ENCODE data around the gene MBP. TPM values are rescaled to one million over a fixed set of nuclear protein-coding genes. Genes with fewer than 3 reads are reported as not detected.

MBP gene
- polyA plus RNA-seq, 1 experiment, result 2.1 TPM

DNA sequence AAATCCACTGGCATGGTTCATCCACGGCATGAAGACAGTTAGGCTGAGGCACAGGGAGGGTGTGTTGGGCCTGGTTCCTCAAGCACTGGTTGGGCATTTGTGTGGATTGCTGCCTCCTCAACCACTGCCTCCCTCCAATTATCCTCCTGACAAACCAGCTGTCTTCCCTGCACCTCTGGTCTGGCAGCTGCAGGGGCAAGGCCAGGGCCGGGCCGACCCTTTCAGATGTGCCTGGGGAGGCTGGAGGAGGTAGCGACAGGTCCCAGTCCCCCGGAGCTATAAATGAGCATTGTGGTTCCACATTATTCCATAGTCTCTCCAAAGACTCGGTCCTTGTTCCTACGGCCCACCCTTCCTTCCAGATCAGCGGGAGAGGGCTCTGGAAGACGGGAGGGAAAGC is 86.2 kb downstream of the MBP start:
- ChIA-PET POLR2A (no interaction called here), CTCF (interaction anchor here (1.1 to 2.2 kb wide), 6 partner anchors 9 to 245 kb away, joined by 3 to 10 read pairs (median 4); no protein-coding TSS in a partner anchor)
- no peak for DNase-seq (ENCODE audit: low read depth)
- Histone ChIP-seq H3K27me3 (ENCODE audit: control insufficient read depth, insufficient read depth, low read length) (peaks cover 2% of the 10 kb centered on the region; the same call in 1 of the 2 replicates), H3K36me3 (ENCODE audit: control insufficient read depth, insufficient read depth, low read length) (no peaks in the 10 kb centered on the region), H3K4me3 (ENCODE audit: low read depth, low read length) (no peak overlapping the region)
- TF ChIP-seq, protein P1, sequence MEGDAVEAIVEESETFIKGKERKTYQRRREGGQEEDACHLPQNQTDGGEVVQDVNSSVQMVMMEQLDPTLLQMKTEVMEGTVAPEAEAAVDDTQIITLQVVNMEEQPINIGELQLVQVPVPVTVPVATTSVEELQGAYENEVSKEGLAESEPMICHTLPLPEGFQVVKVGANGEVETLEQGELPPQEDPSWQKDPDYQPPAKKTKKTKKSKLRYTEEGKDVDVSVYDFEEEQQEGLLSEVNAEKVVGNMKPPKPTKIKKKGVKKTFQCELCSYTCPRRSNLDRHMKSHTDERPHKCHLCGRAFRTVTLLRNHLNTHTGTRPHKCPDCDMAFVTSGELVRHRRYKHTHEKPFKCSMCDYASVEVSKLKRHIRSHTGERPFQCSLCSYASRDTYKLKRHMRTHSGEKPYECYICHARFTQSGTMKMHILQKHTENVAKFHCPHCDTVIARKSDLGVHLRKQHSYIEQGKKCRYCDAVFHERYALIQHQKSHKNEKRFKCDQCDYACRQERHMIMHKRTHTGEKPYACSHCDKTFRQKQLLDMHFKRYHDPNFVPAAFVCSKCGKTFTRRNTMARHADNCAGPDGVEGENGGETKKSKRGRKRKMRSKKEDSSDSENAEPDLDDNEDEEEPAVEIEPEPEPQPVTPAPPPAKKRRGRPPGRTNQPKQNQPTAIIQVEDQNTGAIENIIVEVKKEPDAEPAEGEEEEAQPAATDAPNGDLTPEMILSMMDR (IDR thresholded peaks at IDR 0.05; ENCODE audit: insufficient read depth, low read depth, low read length), result no peak

DNA sequence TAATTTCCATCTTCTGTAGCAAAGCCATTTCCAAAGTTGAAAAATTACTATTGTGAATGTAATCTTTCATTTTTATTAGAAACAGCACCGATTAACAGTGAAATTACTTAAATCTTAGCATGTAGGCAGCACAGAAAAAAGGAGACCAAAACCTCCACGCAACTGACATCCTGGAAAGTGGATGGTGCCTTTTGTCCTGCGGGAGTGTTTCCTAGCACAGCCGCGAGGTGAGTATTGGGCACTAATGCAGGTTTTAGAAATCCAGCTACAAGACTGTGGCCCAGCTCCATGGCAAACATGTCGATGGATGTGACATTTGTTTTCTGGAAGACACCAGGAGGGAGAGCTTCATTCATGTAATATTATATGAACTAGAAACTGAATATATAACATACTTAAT is 86.9 kb downstream of the MBP start:
- H3K27me3 ChIP-seq (ENCODE audit: control insufficient read depth, insufficient read depth, low read length), result peaks cover 2% of the 10 kb centered on the region; the same call in 1 of the 2 replicates
- ChIA-PET CTCF (interaction anchor here (1.1 to 2.2 kb wide), 5 partner anchors 9 to 244 kb away, joined by 4 to 10 read pairs (median 4); no protein-coding TSS in a partner anchor), POLR2A (no interaction called here)
- no peak overlapping the region for H3K4me3 ChIP-seq (ENCODE audit: low read depth, low read length)
- TF ChIP-seq, protein P1 (IDR thresholded peaks at IDR 0.05; ENCODE audit: insufficient read depth, low read depth, low read length), result no peak
- no peaks in the 10 kb centered on the region for H3K36me3 ChIP-seq (ENCODE audit: control insufficient read depth, insufficient read depth, low read length)
- DNase-seq (ENCODE audit: low read depth), result no peak

DNA sequence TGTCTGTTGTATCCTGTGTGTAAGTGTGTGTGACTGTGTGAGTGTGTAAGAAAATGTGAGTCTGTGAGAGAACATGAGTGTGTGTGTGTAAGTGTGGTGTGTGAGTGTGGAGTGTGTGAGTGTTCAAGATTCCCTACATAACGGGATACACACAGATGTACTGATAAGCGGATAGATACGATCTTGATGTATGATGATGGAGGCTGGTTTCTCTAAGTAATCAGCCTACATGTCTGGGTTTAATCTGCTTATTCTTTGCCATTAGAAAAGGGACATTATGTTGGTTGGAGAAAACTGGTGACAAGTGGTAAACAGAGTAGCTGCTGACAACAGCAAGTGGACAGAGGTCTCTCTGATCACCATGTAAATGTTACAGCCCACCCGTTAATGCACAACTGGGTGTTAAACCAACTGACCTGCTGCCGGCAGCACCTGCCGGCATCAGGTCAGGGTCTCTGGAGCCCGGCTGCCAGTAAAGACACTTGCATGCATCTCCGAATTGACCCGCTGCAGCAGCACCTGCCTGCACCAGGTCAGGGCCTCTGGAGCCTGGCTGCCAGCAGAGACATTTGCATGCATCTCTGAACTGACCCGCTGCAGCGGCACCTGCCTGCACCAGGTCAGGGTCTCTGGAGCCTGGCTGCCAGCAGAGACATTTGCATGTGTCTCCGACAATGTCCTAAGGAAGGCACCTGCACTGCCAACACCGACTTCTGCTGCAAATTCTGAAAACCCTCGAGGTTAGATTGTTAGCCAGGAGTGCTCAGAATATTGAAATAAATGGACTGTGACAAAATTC is 87.5 kb downstream of the MBP start:
- no peak for DNase-seq (ENCODE audit: low read depth)
- H3K4me3 ChIP-seq (ENCODE audit: low read depth, low read length), result no peak overlapping the region
- TF ChIP-seq, protein P1 (IDR thresholded peaks at IDR 0.05; ENCODE audit: insufficient read depth, low read depth, low read length), result no peak
- CTCF ChIA-PET, result interaction anchor here (1.4 to 2.2 kb wide), 4 partner anchors 10 to 243 kb away, joined by 4 to 10 read pairs (median 5); no protein-coding TSS in a partner anchor
- peaks cover 2% of the 10 kb centered on the region; the same call in 1 of the 2 replicates for H3K27me3 ChIP-seq (ENCODE audit: control insufficient read depth, insufficient read depth, low read length)
- POLR2A ChIA-PET, result no interaction called here
- no peaks in the 10 kb centered on the region for H3K36me3 ChIP-seq (ENCODE audit: control insufficient read depth, insufficient read depth, low read length)

DNA sequence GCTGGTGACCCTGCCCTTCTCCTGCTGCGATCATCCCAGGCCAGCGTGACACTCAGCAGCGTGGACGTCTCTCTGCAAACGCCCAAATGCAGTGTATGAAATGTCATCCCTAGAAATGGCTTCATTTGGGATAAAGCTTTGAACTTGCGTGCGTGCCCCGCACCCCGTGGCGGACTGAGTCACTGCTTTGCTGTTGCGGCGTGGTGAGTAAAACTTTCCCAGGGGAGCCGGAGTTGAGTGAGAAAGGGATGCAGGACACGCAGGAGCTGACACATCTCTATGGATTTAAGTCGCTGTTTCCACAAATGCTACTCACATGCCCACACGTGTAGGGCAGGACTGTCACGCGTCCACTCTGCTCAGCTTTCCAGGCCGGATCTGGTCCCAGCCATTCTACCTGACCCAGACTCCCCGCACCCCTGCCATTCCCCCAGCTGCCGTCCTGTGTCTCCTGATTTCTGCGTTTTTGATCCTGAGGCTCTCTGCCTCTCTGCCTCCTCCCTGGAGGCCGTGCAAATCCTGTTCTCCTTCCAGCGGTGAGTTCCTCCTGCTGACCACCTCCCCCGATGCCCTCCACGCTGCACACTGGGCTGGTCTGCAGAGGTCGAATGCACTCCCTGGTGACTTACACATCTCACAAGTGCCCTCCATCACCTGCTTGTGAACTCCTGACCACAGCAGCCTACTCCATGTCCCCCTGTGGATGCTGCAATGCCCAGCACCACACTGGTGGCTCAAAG is 88.9 kb downstream of the MBP start:
- TF ChIP-seq, protein P1 (IDR thresholded peaks at IDR 0.05; ENCODE audit: insufficient read depth, low read depth, low read length), result no peak
- Histone ChIP-seq H3K4me3 (ENCODE audit: low read depth, low read length) (no peak overlapping the region), H3K36me3 (ENCODE audit: control insufficient read depth, insufficient read depth, low read length) (no peaks in the 10 kb centered on the region), H3K27me3 (ENCODE audit: control insufficient read depth, insufficient read depth, low read length) (peaks cover 2% of the 10 kb centered on the region; the same call in 1 of the 2 replicates)
- POLR2A ChIA-PET, result no interaction called here
- CTCF ChIA-PET, result interaction anchor here (0.6 kb wide), 1 partner anchor 150 kb away, joined by 4 read pairs; no protein-coding TSS in a partner anchor
- no peak for DNase-seq (ENCODE audit: low read depth)

DNA sequence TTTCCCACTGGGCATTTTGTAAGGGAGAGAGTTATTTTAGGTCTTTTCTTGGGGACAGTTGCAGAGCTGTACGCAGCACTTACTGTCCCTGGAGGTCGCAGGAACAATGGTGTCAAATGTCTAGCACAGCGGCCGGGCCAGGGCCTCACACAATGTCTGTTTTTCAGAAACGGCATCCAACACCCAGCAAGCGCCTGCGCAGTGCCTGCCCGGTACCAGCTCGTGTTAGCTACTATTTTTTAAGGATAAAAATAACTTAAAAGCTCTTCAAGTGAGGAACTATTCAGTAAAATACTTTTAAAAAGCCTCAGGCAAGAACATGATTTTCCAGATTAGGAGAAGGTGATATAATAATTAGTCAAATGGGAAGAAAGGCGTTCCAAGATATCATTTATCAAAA is 90.0 kb downstream of the MBP start:
- TF ChIP-seq, protein P1 (IDR thresholded peaks at IDR 0.05; ENCODE audit: insufficient read depth, low read depth, low read length), result no peak
- DNase-seq (ENCODE audit: low read depth), result no peak
- ChIA-PET POLR2A (no interaction called here), CTCF (interaction anchor here (1.0 to 1.4 kb wide), 2 partner anchors 12 to 169 kb away, joined by 3 to 5 read pairs; no protein-coding TSS in a partner anchor)
- H3K4me3 ChIP-seq (ENCODE audit: low read depth, low read length), result no peak overlapping the region
- H3K36me3 ChIP-seq (ENCODE audit: control insufficient read depth, insufficient read depth, low read length), result no peaks in the 10 kb centered on the region
- H3K27me3 ChIP-seq (ENCODE audit: control insufficient read depth, insufficient read depth, low read length), result peaks cover 2% of the 10 kb centered on the region; the same call in 1 of the 2 replicates

Measured in BJ (cell line).